ENCODE measurements around the gene SNX5. TPM values are rescaled to one million over a fixed set of nuclear protein-coding genes. Genes with fewer than 3 reads are reported as not detected.

Gene SNX5
- total and polyA plus RNA-seq, 2 of the 13 experiments (the other 11 are each of a cell fraction or from before 2014, with no cell fraction given), result 664 to 1,040 TPM

DNA sequence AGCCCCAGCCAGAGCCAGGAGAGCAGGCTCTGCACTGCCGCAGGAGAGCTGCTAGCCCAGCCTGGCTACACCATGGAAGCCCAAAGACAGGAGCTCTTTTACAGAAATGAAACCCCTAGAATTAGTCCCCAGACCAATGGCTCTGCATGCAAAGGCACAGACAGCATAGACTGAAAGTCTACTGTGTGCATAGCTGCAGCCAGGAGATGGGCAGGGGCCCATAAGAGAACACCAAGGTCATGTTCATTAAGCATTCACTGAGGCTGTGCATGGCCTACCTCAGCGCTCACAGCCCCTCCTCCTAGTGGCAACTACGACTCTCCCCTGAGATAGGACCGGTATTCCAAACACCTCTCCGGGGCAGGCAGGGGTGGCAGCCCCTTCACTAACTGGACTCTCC is 34.9 kb downstream of the SNX5 start (continued):
- TF ChIP-seq TOPORS (CRISPR knock-in tag; IDR thresholded peaks at IDR 0.05) (no peak), MBD4 (IDR thresholded peaks at IDR 0.05; ENCODE audit: borderline replicate concordance, low read length) (no peak), HMG20A (CRISPR knock-in tag; IDR thresholded peaks at IDR 0.05; ENCODE audit: borderline replicate concordance) (no peak), ZSCAN29 (CRISPR knock-in tag; conservative IDR thresholded peaks at IDR 0.05) (peak; percentile 61; the same call in 1 of the 2 replicates), RBAK (CRISPR knock-in tag; IDR thresholded peaks at IDR 0.05) (no peak), ETV5 (CRISPR knock-in tag; IDR thresholded peaks at IDR 0.05; ENCODE audit: borderline replicate concordance) (no peak), ETV6 (CRISPR knock-in tag; conservative IDR thresholded peaks at IDR 0.05) (no peak), ZNF558 (CRISPR knock-in tag; IDR thresholded peaks at IDR 0.05; ENCODE audit: borderline replicate concordance) (no peak), ZNF44 (CRISPR knock-in tag; IDR thresholded peaks at IDR 0.05) (no peak), MAFG (CRISPR knock-in tag; IDR thresholded peaks at IDR 0.05) (no peak), NFRKB (IDR thresholded peaks at IDR 0.05) (no peak), SPEN (CRISPR knock-in tag; IDR thresholded peaks at IDR 0.05; ENCODE audit: low read depth) (no peak), ZNF225 (CRISPR knock-in tag; IDR thresholded peaks at IDR 0.05) (no peak), ZNF552 (CRISPR knock-in tag; IDR thresholded peaks at IDR 0.05; ENCODE audit: borderline replicate concordance) (no peak), ZGPAT (CRISPR knock-in tag; IDR thresholded peaks at IDR 0.05) (no peak), BRD4 (CRISPR knock-in tag; IDR thresholded peaks at IDR 0.05) (no peak), ZNF101 (CRISPR knock-in tag; IDR thresholded peaks at IDR 0.05; ENCODE audit: borderline replicate concordance, low read depth) (no peak), KAT2B (IDR thresholded peaks at IDR 0.05; ENCODE audit: borderline replicate concordance, low read depth, low read length) (no peak), PTBP1 (IDR thresholded peaks at IDR 0.05; ENCODE audit: low read depth, low read length, poor library complexity, severe bottlenecking) (no peak), PCBP1 (IDR thresholded peaks at IDR 0.05; ENCODE audit: borderline replicate concordance, low read depth, low read length) (no peak), HMGXB4 (CRISPR knock-in tag; IDR thresholded peaks at IDR 0.05; ENCODE audit: borderline replicate concordance in 1 of 2, low read depth in 1 of 2) (0 out of 4 replicates have a peak, but pooled peaks of 1 of the 2 experiments have one; percentile 24), HDAC6 (IDR thresholded peaks at IDR 0.05; ENCODE audit: low read depth, low read length) (no peak)
- TF ChIP-seq, protein P1, sequence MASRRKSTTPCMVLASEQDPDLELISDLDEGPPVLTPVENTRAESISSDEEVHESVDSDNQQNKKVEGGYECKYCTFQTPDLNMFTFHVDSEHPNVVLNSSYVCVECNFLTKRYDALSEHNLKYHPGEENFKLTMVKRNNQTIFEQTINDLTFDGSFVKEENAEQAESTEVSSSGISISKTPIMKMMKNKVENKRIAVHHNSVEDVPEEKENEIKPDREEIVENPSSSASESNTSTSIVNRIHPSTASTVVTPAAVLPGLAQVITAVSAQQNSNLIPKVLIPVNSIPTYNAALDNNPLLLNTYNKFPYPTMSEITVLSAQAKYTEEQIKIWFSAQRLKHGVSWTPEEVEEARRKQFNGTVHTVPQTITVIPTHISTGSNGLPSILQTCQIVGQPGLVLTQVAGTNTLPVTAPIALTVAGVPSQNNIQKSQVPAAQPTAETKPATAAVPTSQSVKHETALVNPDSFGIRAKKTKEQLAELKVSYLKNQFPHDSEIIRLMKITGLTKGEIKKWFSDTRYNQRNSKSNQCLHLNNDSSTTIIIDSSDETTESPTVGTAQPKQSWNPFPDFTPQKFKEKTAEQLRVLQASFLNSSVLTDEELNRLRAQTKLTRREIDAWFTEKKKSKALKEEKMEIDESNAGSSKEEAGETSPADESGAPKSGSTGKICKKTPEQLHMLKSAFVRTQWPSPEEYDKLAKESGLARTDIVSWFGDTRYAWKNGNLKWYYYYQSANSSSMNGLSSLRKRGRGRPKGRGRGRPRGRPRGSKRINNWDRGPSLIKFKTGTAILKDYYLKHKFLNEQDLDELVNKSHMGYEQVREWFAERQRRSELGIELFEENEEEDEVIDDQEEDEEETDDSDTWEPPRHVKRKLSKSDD (CRISPR knock-in tag; IDR thresholded peaks at IDR 0.05; ENCODE audit: low read depth), result 0 out of 2 replicates have a peak, but pooled peaks have one; percentile 32
- TF ChIP-seq, protein P2, sequence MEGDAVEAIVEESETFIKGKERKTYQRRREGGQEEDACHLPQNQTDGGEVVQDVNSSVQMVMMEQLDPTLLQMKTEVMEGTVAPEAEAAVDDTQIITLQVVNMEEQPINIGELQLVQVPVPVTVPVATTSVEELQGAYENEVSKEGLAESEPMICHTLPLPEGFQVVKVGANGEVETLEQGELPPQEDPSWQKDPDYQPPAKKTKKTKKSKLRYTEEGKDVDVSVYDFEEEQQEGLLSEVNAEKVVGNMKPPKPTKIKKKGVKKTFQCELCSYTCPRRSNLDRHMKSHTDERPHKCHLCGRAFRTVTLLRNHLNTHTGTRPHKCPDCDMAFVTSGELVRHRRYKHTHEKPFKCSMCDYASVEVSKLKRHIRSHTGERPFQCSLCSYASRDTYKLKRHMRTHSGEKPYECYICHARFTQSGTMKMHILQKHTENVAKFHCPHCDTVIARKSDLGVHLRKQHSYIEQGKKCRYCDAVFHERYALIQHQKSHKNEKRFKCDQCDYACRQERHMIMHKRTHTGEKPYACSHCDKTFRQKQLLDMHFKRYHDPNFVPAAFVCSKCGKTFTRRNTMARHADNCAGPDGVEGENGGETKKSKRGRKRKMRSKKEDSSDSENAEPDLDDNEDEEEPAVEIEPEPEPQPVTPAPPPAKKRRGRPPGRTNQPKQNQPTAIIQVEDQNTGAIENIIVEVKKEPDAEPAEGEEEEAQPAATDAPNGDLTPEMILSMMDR (CRISPR knock-in tag; IDR thresholded peaks at IDR 0.05), result peak; percentile 32; the same call in 1 of the 2 replicates
